ENCODE data around the gene ZFP62.
"Not testable (repeated sequence)": the region's sequence is repeated elsewhere in the genome, so short reads cannot be mapped to it uniquely, and the experiment has no call there.

DNA sequence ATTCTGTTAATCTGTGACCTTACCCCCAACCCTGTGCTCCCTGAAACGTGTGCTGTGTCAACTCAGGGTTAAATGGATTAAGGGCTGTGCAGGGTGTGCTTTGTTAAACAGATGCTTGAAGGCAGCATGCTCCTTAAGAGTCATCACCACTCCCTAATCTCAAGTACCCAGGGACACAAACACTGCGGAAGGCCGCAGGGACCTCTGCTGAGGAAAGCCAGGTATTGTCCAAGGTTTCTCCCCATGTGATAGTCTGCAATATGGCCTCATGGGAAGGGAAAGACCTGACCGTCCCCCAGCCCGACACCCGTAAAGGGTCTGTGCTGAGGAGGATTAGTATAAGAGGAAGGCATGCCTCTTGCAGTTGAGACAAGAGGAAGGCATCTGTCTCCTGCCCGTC lies 33.7 kb downstream of the ZFP62 start:
- TF ChIP-seq, protein P1, sequence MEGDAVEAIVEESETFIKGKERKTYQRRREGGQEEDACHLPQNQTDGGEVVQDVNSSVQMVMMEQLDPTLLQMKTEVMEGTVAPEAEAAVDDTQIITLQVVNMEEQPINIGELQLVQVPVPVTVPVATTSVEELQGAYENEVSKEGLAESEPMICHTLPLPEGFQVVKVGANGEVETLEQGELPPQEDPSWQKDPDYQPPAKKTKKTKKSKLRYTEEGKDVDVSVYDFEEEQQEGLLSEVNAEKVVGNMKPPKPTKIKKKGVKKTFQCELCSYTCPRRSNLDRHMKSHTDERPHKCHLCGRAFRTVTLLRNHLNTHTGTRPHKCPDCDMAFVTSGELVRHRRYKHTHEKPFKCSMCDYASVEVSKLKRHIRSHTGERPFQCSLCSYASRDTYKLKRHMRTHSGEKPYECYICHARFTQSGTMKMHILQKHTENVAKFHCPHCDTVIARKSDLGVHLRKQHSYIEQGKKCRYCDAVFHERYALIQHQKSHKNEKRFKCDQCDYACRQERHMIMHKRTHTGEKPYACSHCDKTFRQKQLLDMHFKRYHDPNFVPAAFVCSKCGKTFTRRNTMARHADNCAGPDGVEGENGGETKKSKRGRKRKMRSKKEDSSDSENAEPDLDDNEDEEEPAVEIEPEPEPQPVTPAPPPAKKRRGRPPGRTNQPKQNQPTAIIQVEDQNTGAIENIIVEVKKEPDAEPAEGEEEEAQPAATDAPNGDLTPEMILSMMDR (IDR thresholded peaks at IDR 0.05; ENCODE audit: insufficient read depth, low read depth, low read length), result not testable (repeated sequence)
- not testable (repeated sequence) for TF ChIP-seq EZH2 (IDR thresholded peaks at IDR 0.05; ENCODE audit: insufficient read depth, low read length)

Measured in astrocyte (in vitro differentiated cells and primary cell).